SW480 (cell line): ENCODE data around the gene KCNH6.

Experiments used
- DNase-seq: peaks from one replicate; pipeline ENCODE4 v3.0.0-alpha.2; 2016; ENCODE audit warnings: low spot score

The KCNH6 gene

GRCh38 chr17:63557416-63557815 lies 34.3 kb downstream of the KCNH6 start:
- no peak for DNase-seq

- DNase-seq = no peak
These were observed 35.3 kb downstream of the KCNH6 start for GRCh38 chr17:63558441-63558840.

GRCh38 chr17:63561819-63562218 lies 38.7 kb downstream of the KCNH6 start:
- no peak for DNase-seq

- DNase-seq = no peak
These were observed 40.2 kb downstream of the KCNH6 start for GRCh38 chr17:63563339-63563738.

- DNase-seq = no peak
These were observed 41.4 kb downstream of the KCNH6 start for GRCh38 chr17:63564562-63564961.

GRCh38 chr17:63567229-63567628 lies 44.1 kb downstream of the KCNH6 start:
- no peak for DNase-seq

- no peak for DNase-seq
These were observed 45.4 kb downstream of the KCNH6 start for GRCh38 chr17:63568563-63568962.

- DNase-seq = peak; percentile 20
These were observed 48.6 kb downstream of the KCNH6 start for GRCh38 chr17:63571632-63572310.

GRCh38 chr17:63573634-63574033 lies 50.5 kb downstream of the KCNH6 start:
- DNase-seq = no peak

GRCh38 chr17:63578027-63578768 lies 55.0 kb downstream of the KCNH6 start:
- no peak for DNase-seq

GRCh38 chr17:63578769-63579111 lies 55.6 kb downstream of the KCNH6 start:
- DNase-seq = no peak

GRCh38 chr17:63579633-63580032 lies 56.5 kb downstream of the KCNH6 start:
- no peak for DNase-seq

- no peak for DNase-seq
These were observed 64.6 kb downstream of the KCNH6 start for GRCh38 chr17:63587770-63588169.

GRCh38 chr17:63588797-63589196 lies 65.6 kb downstream of the KCNH6 start:
- no peak for DNase-seq

GRCh38 chr17:63589646-63590045 lies 66.5 kb downstream of the KCNH6 start:
- no peak for DNase-seq

GRCh38 chr17:63592797-63593196 lies 69.6 kb downstream of the KCNH6 start:
- no peak for DNase-seq

GRCh38 chr17:63595132-63595531 lies 72.0 kb downstream of the KCNH6 start:
- DNase-seq = no peak
